Measurements from ENCODE around the gene MROH8.
A peak's percentile ranks its signal among the peaks of the same experiment; 100 is the strongest.

MROH8 gene

GRCh38 chr20:37096415-37097041 is 82.8 kb downstream of the MROH8 start:
- peak overlapping the region; percentile 69 for H3K4me2 ChIP-seq (ENCODE audit: low read depth, low read length)
- DNase-seq, result peak; percentile 9
- peaks cover 42% of the 10 kb centered on the region for H3K79me2 ChIP-seq (ENCODE audit: low read length)

GRCh38 chr20:37095599-37096414 is 83.5 kb downstream of the MROH8 start, which contains the start of gene RBL1:
Gene RBL1 (minus strand): TSS chr20:37095997. CDS start chr20:37095928, 69 bp downstream.
- peaks cover 14% of the 10 kb centered on the region for H3K4me1 ChIP-seq (ENCODE audit: low read length)
- peak within 1 kb of the TSS; percentile 100 for H2AFZ ChIP-seq (ENCODE audit: low read length)
- peaks cover 8% of the 10 kb centered on the region; the same call in 1 of the 2 replicates for H3F3A ChIP-seq (ENCODE audit: insufficient read depth, low read length)
- peak within 1 kb of the TSS; percentile 90 for H3K27ac ChIP-seq (ENCODE audit: low read length)
- peak; percentile 89 for DNase-seq
- no peaks in the 10 kb centered on the region; the same call in 1 of the 2 replicates for H3K36me3 ChIP-seq (replicated peaks; ENCODE audit: insufficient read depth, low read length)
- TF ChIP-seq CTCF (IDR thresholded peaks at IDR 0.05; ENCODE audit: low read length), result peak; percentile 17; the same call in 1 of the 2 replicates
- no peak for TF ChIP-seq EZH2 (optimal IDR thresholded peaks at IDR 0.05; ENCODE audit: low read depth, low read length)
- no peaks in the 10 kb centered on the region for H3K27me3 ChIP-seq (replicated peaks; ENCODE audit: insufficient read depth, low read length)
- peaks cover 50% of the 10 kb centered on the region for H3K79me2 ChIP-seq (ENCODE audit: low read length)
- H3K9ac ChIP-seq (ENCODE audit: low read length), result peak within 1 kb of the TSS; percentile 99
- peak within 1 kb of the TSS; percentile 89 for H3K4me3 ChIP-seq (ENCODE audit: low read length)
- H3K4me2 ChIP-seq (ENCODE audit: low read depth, low read length), result peak within 1 kb of the TSS; percentile 69
- H3K9me2 ChIP-seq (replicated peaks; ENCODE audit: insufficient read depth, low read length), result no peaks in the 10 kb centered on the region
- no peaks in the 10 kb centered on the region for H3K9me3 ChIP-seq (replicated peaks; ENCODE audit: insufficient read depth, low read length)
- H4K20me1 ChIP-seq (ENCODE audit: insufficient read depth, low read length), result no peaks in the 10 kb centered on the region

More at GRCh38 chr20:37096415-37097041, 82.8 kb downstream of the MROH8 start:
- Histone ChIP-seq H3K9me3 (replicated peaks; ENCODE audit: insufficient read depth, low read length) (no peaks in the 10 kb centered on the region), H3K4me1 (ENCODE audit: low read length) (peaks cover 14% of the 10 kb centered on the region), H3K27ac (ENCODE audit: low read length) (peak overlapping the region; percentile 90; the same call in 1 of the 2 replicates), H3K27me3 (replicated peaks; ENCODE audit: insufficient read depth, low read length) (no peaks in the 10 kb centered on the region), H3K9me2 (replicated peaks; ENCODE audit: insufficient read depth, low read length) (no peaks in the 10 kb centered on the region), H4K20me1 (ENCODE audit: insufficient read depth, low read length) (no peaks in the 10 kb centered on the region), H2AFZ (ENCODE audit: low read length) (peak overlapping the region; percentile 100), H3F3A (ENCODE audit: insufficient read depth, low read length) (peaks cover 8% of the 10 kb centered on the region; the same call in 1 of the 2 replicates), H3K9ac (ENCODE audit: low read length) (peak overlapping the region; percentile 99), H3K4me3 (ENCODE audit: low read length) (peak overlapping the region; percentile 89), H3K36me3 (replicated peaks; ENCODE audit: insufficient read depth, low read length) (no peaks in the 10 kb centered on the region; the same call in 1 of the 2 replicates)
- no peak for TF ChIP-seq CTCF (IDR thresholded peaks at IDR 0.05; ENCODE audit: low read length)
- no peak for TF ChIP-seq EZH2phosphoT487 (IDR thresholded peaks at IDR 0.05; ENCODE audit: low read length)
- no peak for TF ChIP-seq EZH2 (optimal IDR thresholded peaks at IDR 0.05; ENCODE audit: low read depth, low read length)

GRCh38 chr20:37095108-37095598 is 84.2 kb downstream of the MROH8 start:
- peak overlapping the region; percentile 89 for H3K4me3 ChIP-seq (ENCODE audit: low read length)
- no peaks in the 10 kb centered on the region for H4K20me1 ChIP-seq (ENCODE audit: insufficient read depth, low read length)
- H3K4me1 ChIP-seq (ENCODE audit: low read length), result peaks cover 18% of the 10 kb centered on the region
- peaks cover 56% of the 10 kb centered on the region for H3K79me2 ChIP-seq (ENCODE audit: low read length)
- H3K9me2 ChIP-seq (replicated peaks; ENCODE audit: insufficient read depth, low read length), result no peaks in the 10 kb centered on the region
- TF ChIP-seq EZH2phosphoT487 (IDR thresholded peaks at IDR 0.05; ENCODE audit: low read length), result no peak
- TF ChIP-seq EZH2 (optimal IDR thresholded peaks at IDR 0.05; ENCODE audit: low read depth, low read length), result no peak
- TF ChIP-seq CTCF (IDR thresholded peaks at IDR 0.05; ENCODE audit: low read length), result no peak
- DNase-seq, result peak; percentile 58
- peak overlapping the region; percentile 69 for H3K4me2 ChIP-seq (ENCODE audit: low read depth, low read length)
- H3K27ac ChIP-seq (ENCODE audit: low read length), result peak overlapping the region; percentile 90
- peak overlapping the region; percentile 100 for H2AFZ ChIP-seq (ENCODE audit: low read length)
- H3K36me3 ChIP-seq (replicated peaks; ENCODE audit: insufficient read depth, low read length), result no peaks in the 10 kb centered on the region; the same call in 1 of the 2 replicates
- H3K27me3 ChIP-seq (replicated peaks; ENCODE audit: insufficient read depth, low read length), result no peaks in the 10 kb centered on the region
- H3K9me3 ChIP-seq (replicated peaks; ENCODE audit: insufficient read depth, low read length), result no peaks in the 10 kb centered on the region
- H3K9ac ChIP-seq (ENCODE audit: low read length), result peak overlapping the region; percentile 99
- peaks cover 8% of the 10 kb centered on the region; the same call in 1 of the 2 replicates for H3F3A ChIP-seq (ENCODE audit: insufficient read depth, low read length)
